HG03558 (cell line): ENCODE data around the gene SHROOM3.

ENCODE experiments used
- ATAC-seq: cut with Tn5 transposase; IDR thresholded peaks from one replicate; pipeline ENCODE4 v1.9.1; 2021; ENCODE audit warnings: moderate number of reproducible peaks; ENCODE audit not compliant: unreplicated experiment; ENCODE audit errors: extremely low read depth

SHROOM3 gene

GRCh38 chr4:76535603-76536372, 100.8 kb downstream of the SHROOM3 start:
- ATAC-seq, result no peak

- no peak for ATAC-seq
Measured at GRCh38 chr4:76536373-76536689, 101.3 kb downstream of the SHROOM3 start.

- ATAC-seq, result no peak
Measured at GRCh38 chr4:76538296-76538695, 103.3 kb downstream of the SHROOM3 start.

- ATAC-seq, result no peak
Measured at GRCh38 chr4:76539979-76540378, 105.0 kb downstream of the SHROOM3 start.

GRCh38 chr4:76540486-76540885, 105.5 kb downstream of the SHROOM3 start:
- no peak for ATAC-seq

GRCh38 chr4:76543378-76543777, 108.3 kb downstream of the SHROOM3 start:
- no peak for ATAC-seq

- ATAC-seq, result no peak
Measured at GRCh38 chr4:76544725-76545124, 109.7 kb downstream of the SHROOM3 start.

- ATAC-seq, result no peak
Measured at GRCh38 chr4:76545226-76545884, 110.3 kb downstream of the SHROOM3 start.

GRCh38 chr4:76546327-76546726, 111.3 kb downstream of the SHROOM3 start:
- ATAC-seq, result no peak

GRCh38 chr4:76546759-76547742, 112.0 kb downstream of the SHROOM3 start:
- no peak for ATAC-seq

GRCh38 chr4:76548704-76549103, 113.7 kb downstream of the SHROOM3 start:
- no peak for ATAC-seq

GRCh38 chr4:76549765-76550164, 114.7 kb downstream of the SHROOM3 start:
- ATAC-seq, result no peak

- ATAC-seq, result no peak
Measured at GRCh38 chr4:76550966-76551780, 116.1 kb downstream of the SHROOM3 start.

GRCh38 chr4:76554630-76555029, 119.6 kb downstream of the SHROOM3 start:
- no peak for ATAC-seq

- ATAC-seq, result no peak
Measured at GRCh38 chr4:76556452-76556851, 121.4 kb downstream of the SHROOM3 start.

GRCh38 chr4:76558396-76559235, 123.6 kb downstream of the SHROOM3 start:
- ATAC-seq, result no peak

- no peak for ATAC-seq
Measured at GRCh38 chr4:76559236-76560071, 124.4 kb downstream of the SHROOM3 start.

- no peak for ATAC-seq
Measured at GRCh38 chr4:76562161-76562560, 127.1 kb downstream of the SHROOM3 start.
